Heart left ventricle (tissue), 16 donors: ENCODE measurements around the gene ISG20L2. TPM values are rescaled to one million over a fixed set of nuclear protein-coding genes. Genes with fewer than 3 reads are reported as not detected.

ENCODE experiments used
- ATAC-seq, 4 donors: fragments of 200-7000 bp; cut with Tn5 transposase; one replicate each; pipeline ENCODE4 v1.9.1; 2020 to 2022; ENCODE audit warnings: moderate library complexity in 4 of 4, mild to moderate bottlenecking in 3 of 4, moderate number of reproducible peaks in 1 of 4
- DNase-seq, 5 donors: peaks; one replicate each; pipeline ENCODE4 v3.0.0-alpha.2; 2020
- H3K27ac ChIP-seq, 12 donors: fragments of 200-600 bp; sonication (generic) in 4 of 12; one replicate each; pipeline versions ENCODE4 v1.5.0 to v1.8.0; 2016 to 2022; ENCODE audit warnings: mild to moderate bottlenecking in 2 of 12
- H3K27me3 ChIP-seq, 9 donors: fragments of 200-600 bp; sonication (generic) in 2 of 9; one replicate each; pipeline versions ENCODE4 v1.5.1 to v1.8.0; 2016 to 2022; ENCODE audit warnings: mild to moderate bottlenecking in 3 of 9
- H3K36me3 ChIP-seq, 9 donors: fragments of 200-600 bp; sonication (generic) in 2 of 9; one replicate each; pipeline versions ENCODE4 v1.5.0 to v1.8.0; 2018 to 2022; ENCODE audit warnings: mild to moderate bottlenecking in 2 of 9
- H3K4me1 ChIP-seq, 12 donors: fragments of 200-600 bp; sonication (generic) in 4 of 12; one replicate each; pipeline versions ENCODE4 v1.5.0 to v1.8.0; 2016 to 2022; ENCODE audit warnings: mild to moderate bottlenecking in 3 of 12
- H3K4me3 ChIP-seq, 12 donors: fragments of 200-600 bp; sonication (generic) in 4 of 12; one replicate each; pipeline versions ENCODE4 v1.5.0 to v1.8.0; 2017 to 2022; ENCODE audit warnings: mild to moderate bottlenecking in 9 of 12, moderate library complexity in 4 of 12
- H3K9me3 ChIP-seq, 12 donors: fragments of 200-600 bp; sonication (generic) in 4 of 12; one replicate each; pipeline versions ENCODE4 v1.5.0 to v1.8.0; 2016 to 2022; ENCODE audit warnings: mild to moderate bottlenecking in 1 of 12
- POLR2A ChIP-seq, 2 donors: fragments of 450-650 bp; IDR thresholded peaks; one replicate each; pipeline ENCODE4 v1.6.1; 2017; ENCODE audit warnings: antibody characterized with exemption in 2 of 2, mild to moderate bottlenecking in 2 of 2, moderate library complexity in 2 of 2
- WGBS, 4 donors: extraction: QIAGEN DNeasy Blood & Tissue Kit in 2 of 4; methylation state at CpG; one replicate each; pipeline versions ENCODE4 v1.1.5 to v1.1.7; 2013 to 2018; 5-methylcytosine and 5-hydroxymethylcytosine counted together
- intact Hi-C, 10 donors: fragments of 100-400 bp; cut with DNase I; formaldehyde crosslinking; loops; one replicate each; pipeline versions ENCODE4 v1.11.1 to v1.14.2; 2022
- polyA plus RNA-seq, 2 donors: library from polyadenylated mRNA; stranded (reverse); fragments of 200-250 nt; gene quantifications; one replicate each; pipeline ENCODE4 v1.2.3, GENCODE V29; 2013
- total RNA-seq, 9 donors: library from RNA; depleted of rRNA in 2 of 9; stranded (reverse); fragments of >200 nt in 2 of 9; fragmentation: NEBNext Ultra II Directional in 3 of 9; extraction: Animal tissue kit (Norgen Biotek cat#: 25700) in 3 of 9; gene quantifications; one replicate each; pipeline versions ENCODE4 v1.1.0 to v1.2.4, GENCODE V29; 2016 to 2023
- TF ChIP-seq, protein P1 (sequence below), 12 donors: fragments of 200-600 bp; sonication (generic) in 4 of 12; IDR thresholded peaks; one replicate each; pipeline versions ENCODE4 v1.5.0 to v1.8.0; 2018 to 2022; ENCODE audit warnings: antibody characterized with exemption in 12 of 12, mild to moderate bottlenecking in 5 of 12
- donor health status: ischemic (EF 13 %, LVEDD 7.1; RV severe dilation, severe dysfunction).
- donor health status: healthy with polysubstance abuse.
- donor health status: DM: no; HTN: yes; CAD: no.
- donor health status: DM: no; HTN: no; CAD: no.
- donor health status: ischemic (EF 25% LVEDD 6.9; RV normal size, moderate dysfunction).
- donor health status: ischemic (EF 25% LVEDD 5.7; RV mildly dilated, moderate dysfunction).
- donor health status: healthy.
- donor health status: DM: yes; HTN: yes; CAD: no.
- donor health status: ischemic (EF 35%, LVEDD 5.7; RV mildly dilated, moderate dysfunction).
- donor health status: nonischemic (EF 11% LVEDD 7.7; RV severe dilation, severe dysfunction).
- donor health status: DM: yes; HTN: yes; CAD: no.
- donor health status: PGD.
- donor health status: ischemic (EF 29% LVEDD 5.4; RV normal size, mild dysfunction).
- donor health status: nonischemic (EF 23%, LVEDD 6.1; RV moderate dilation, normal function).

The ISG20L2 gene
- total and polyA plus RNA-seq, 11 donors, result 5.1 to 17.9 (median 12.8) TPM

GRCh38 chr1:156754219-156754618 lies 25.7 kb upstream of the ISG20L2 start:
- ATAC-seq (no peak), DNase-seq (no peak)
- H3K4me3 ChIP-seq, result no peak overlapping the region
- H3K27ac ChIP-seq, result no peak overlapping the region
- intact Hi-C loops, result loop anchor here in 1 of 10 donors (5.0 kb wide), 1 partner anchor 252 kb away; the partner anchor contains the start of gene MEF2D
- TF ChIP-seq POLR2A (IDR thresholded peaks at IDR 0.05), result no peak
- TF ChIP-seq, protein P1, sequence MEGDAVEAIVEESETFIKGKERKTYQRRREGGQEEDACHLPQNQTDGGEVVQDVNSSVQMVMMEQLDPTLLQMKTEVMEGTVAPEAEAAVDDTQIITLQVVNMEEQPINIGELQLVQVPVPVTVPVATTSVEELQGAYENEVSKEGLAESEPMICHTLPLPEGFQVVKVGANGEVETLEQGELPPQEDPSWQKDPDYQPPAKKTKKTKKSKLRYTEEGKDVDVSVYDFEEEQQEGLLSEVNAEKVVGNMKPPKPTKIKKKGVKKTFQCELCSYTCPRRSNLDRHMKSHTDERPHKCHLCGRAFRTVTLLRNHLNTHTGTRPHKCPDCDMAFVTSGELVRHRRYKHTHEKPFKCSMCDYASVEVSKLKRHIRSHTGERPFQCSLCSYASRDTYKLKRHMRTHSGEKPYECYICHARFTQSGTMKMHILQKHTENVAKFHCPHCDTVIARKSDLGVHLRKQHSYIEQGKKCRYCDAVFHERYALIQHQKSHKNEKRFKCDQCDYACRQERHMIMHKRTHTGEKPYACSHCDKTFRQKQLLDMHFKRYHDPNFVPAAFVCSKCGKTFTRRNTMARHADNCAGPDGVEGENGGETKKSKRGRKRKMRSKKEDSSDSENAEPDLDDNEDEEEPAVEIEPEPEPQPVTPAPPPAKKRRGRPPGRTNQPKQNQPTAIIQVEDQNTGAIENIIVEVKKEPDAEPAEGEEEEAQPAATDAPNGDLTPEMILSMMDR (IDR thresholded peaks at IDR 0.05), result no peak
- WGBS, 4 donors, result 72 to 80% (median 76%) methylated on average over 8 of the region's 8 CpGs
- peaks cover 6 to 37% (median 23%) of the 10 kb centered on the region in 12 donors for H3K4me1 ChIP-seq
- H3K27me3 ChIP-seq, result no peaks in the 10 kb centered on the region
- no peaks in the 10 kb centered on the region for H3K9me3 ChIP-seq
- no peaks in the 10 kb centered on the region for H3K36me3 ChIP-seq

DNA sequence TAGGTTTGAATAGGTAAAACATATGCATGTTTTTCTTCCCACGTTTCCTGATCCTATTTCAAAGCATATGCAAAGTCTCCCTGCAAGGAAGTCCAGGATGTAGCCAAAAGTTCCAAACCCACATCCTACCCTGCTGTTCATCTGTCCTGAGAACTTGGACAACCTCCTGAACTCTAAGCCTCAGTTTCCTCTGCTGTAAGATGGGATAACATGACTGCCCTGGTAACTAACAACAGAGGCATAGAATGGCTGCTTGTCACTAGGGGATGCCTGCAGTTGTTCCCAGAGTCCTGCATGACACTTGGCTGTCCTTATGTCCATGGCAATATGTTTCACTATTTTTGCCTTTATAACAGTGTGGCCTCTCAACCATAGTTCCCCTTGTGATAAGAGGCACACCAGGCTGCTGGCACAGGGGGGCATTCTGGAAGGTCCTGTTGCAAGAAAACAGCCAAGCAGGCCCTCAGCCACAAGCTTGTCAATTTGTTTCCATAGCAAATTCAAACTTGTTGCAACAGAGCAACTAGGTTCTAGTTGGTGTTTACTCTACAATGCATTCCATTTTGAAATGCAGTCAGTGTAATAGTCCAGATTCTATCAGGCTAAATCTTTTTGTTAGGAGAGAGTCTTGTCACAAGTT lies 24.4 kb upstream of the ISG20L2 start:
- Histone ChIP-seq H3K36me3 (no peaks in the 10 kb centered on the region), H3K9me3 (no peaks in the 10 kb centered on the region), H3K27me3 (no peaks in the 10 kb centered on the region), H3K27ac (peak overlapping the region in 9 of 12 donors; percentile 96 to 100 (median 99)), H3K4me1 (peaks cover 11 to 50% (median 36%) of the 10 kb centered on the region in 12 donors), H3K4me3 (peak overlapping the region in 11 of 12 donors; percentile 72 to 100 (median 96))
- ATAC-seq (no peak), DNase-seq (no peak)
- WGBS, 4 donors, result 12 to 31% (median 24%) methylated on average over 1 of the region's 1 CpG
- intact Hi-C loops, result loop anchor here in 4 of 10 donors (1.0 to 5.0 kb wide), 3 partner anchors 13 to 251 kb away; partner anchors contain the start of genes PRCC (in 2 of the 4) and MEF2D (in 1 of the 4)
- TF ChIP-seq POLR2A (IDR thresholded peaks at IDR 0.05), result no peak
- TF ChIP-seq, protein P1 (IDR thresholded peaks at IDR 0.05), result no peak

- Histone ChIP-seq H3K9me3 (no peaks in the 10 kb centered on the region), H3K4me3 (peak overlapping the region; percentile 72 to 100 (median 96)), H3K27ac (peak overlapping the region; percentile 96 to 100 (median 99)), H3K36me3 (no peaks in the 10 kb centered on the region), H3K4me1 (peaks cover 17 to 58% (median 44%) of the 10 kb centered on the region in 12 donors), H3K27me3 (no peaks in the 10 kb centered on the region)
- peak in 1 of 2 donors; percentile 73 for TF ChIP-seq POLR2A (IDR thresholded peaks at IDR 0.05)
- TF ChIP-seq, protein P1 (IDR thresholded peaks at IDR 0.05), result peak in 1 of 12 donors; percentile 36
- DNase-seq (peak; percentile 98 to 99 (median 99)), ATAC-seq (peak; percentile 72 to 89 (median 82))
- 0 to 1% (median 1%) methylated on average over 12 to 68 of the region's 68 CpGs for WGBS, 4 donors
- intact Hi-C loops, result loop anchor here in 4 of 10 donors (1.0 to 5.0 kb wide), 4 partner anchors 14 to 250 kb away; partner anchors contain the start of genes PRCC (in 3 of the 4) and MEF2D (in 1 of the 4)
Measured at GRCh38 chr1:156751757-156752481, 23.4 kb upstream of the ISG20L2 start.

GRCh38 chr1:156751451-156751756 lies 22.8 kb upstream of the ISG20L2 start, which contains the start of gene HDGF:
Gene HDGF, minus strand, starts transcription at chr1:156751675. Its CDS starts 246 bp downstream, at chr1:156751429.
- Histone ChIP-seq H3K9me3 (no peaks in the 10 kb centered on the region), H3K36me3 (no peaks in the 10 kb centered on the region), H3K4me3 (peak within 1 kb of the TSS; percentile 72 to 100 (median 96)), H3K4me1 (peaks cover 17 to 63% (median 48%) of the 10 kb centered on the region in 12 donors), H3K27ac (peak within 1 kb of the TSS; percentile 96 to 100 (median 99)), H3K27me3 (no peaks in the 10 kb centered on the region)
- DNase-seq, result no peak
- 0 to 1% (median 0%) methylated on average over 25 to 48 of the region's 48 CpGs for WGBS, 4 donors
- TF ChIP-seq POLR2A (IDR thresholded peaks at IDR 0.05), result no peak
- TF ChIP-seq, protein P1 (IDR thresholded peaks at IDR 0.05), result no peak
- no peak for ATAC-seq
- intact Hi-C loops, result loop anchor here in 1 of 10 donors (1.0 to 5.0 kb wide), 2 partner anchors 16 to 249 kb away; partner anchors contain the start of genes MEF2D and PRCC
